Loucy (cell line): ENCODE measurements around the gene SDE2.
"Not testable (repeated sequence)": the region's sequence is repeated elsewhere in the genome, so short reads cannot be mapped to it uniquely, and the experiment has no call there.

Experiments
- H2AFZ ChIP-seq: fragments of 200-600 bp; sonication (generic); 2 replicates; pipeline ENCODE4 v1.6.0; 2016; ENCODE audit warnings: antibody characterized with exemption, mild to moderate bottlenecking, low read length, moderate library complexity
- H3F3A ChIP-seq: fragments of 200-600 bp; 2 replicates; pipeline ENCODE4 v1.6.0; 2016; ENCODE audit warnings: antibody characterized with exemption, low read depth, mild to moderate bottlenecking
- H3K27me3 ChIP-seq: fragments of 200-600 bp; sonication (generic); 2 replicates; pipeline ENCODE4 v1.6.1; 2014; ENCODE audit warnings: low read length, mild to moderate bottlenecking; ENCODE audit not compliant: insufficient read depth, poor library complexity, severe bottlenecking
- H3K36me3 ChIP-seq: fragments of 200-600 bp; sonication (generic); 2 replicates; pipeline ENCODE4 v1.6.1; 2016; ENCODE audit warnings: low read length; ENCODE audit not compliant: insufficient read depth
- H3K4me1 ChIP-seq: fragments of 200-600 bp; sonication (generic); 2 replicates; pipeline ENCODE4 v1.5.1; 2014; ENCODE audit warnings: low read length, mild to moderate bottlenecking; ENCODE audit not compliant: insufficient read depth, poor library complexity, severe bottlenecking
- H3K4me2 ChIP-seq: fragments of 200-600 bp; sonication (generic); 2 replicates; pipeline ENCODE4 v1.6.0; 2014; ENCODE audit warnings: antibody characterized with exemption, low read length, low read depth, mild to moderate bottlenecking; ENCODE audit not compliant: poor library complexity, severe bottlenecking
- H3K4me3 ChIP-seq: fragments of 200-600 bp; sonication (generic); 2 replicates; pipeline ENCODE4 v1.5.1; 2014; ENCODE audit warnings: low read length, mild to moderate bottlenecking, mixed read lengths; ENCODE audit not compliant: poor library complexity, severe bottlenecking
- H3K79me2 ChIP-seq: fragments of 200-600 bp; sonication (generic); 2 replicates; pipeline ENCODE4 v1.6.1; 2014; ENCODE audit warnings: low read length; ENCODE audit not compliant: insufficient read depth
- H3K9ac ChIP-seq: fragments of 200-600 bp; sonication (generic); 2 replicates; pipeline ENCODE4 v1.6.0; 2014; ENCODE audit warnings: mild to moderate bottlenecking, low read depth, low read length, moderate library complexity; ENCODE audit not compliant: poor library complexity, severe bottlenecking
- H3K9me2 ChIP-seq: fragments of 200-600 bp; sonication (generic); replicated peaks from 2 replicates; pipeline ENCODE4 v1.6.1; 2016; ENCODE audit warnings: low read depth, low read length, mixed read lengths
- H3K9me3 ChIP-seq: fragments of 200-600 bp; sonication (generic); 2 replicates; pipeline ENCODE4 v1.6.1; 2014; ENCODE audit warnings: mild to moderate bottlenecking, antibody characterized with exemption, low read length, low read depth; ENCODE audit not compliant: insufficient read depth
- H4K20me1 ChIP-seq: fragments of 200-600 bp; sonication (generic); 2 replicates; pipeline ENCODE4 v1.6.0; 2014; ENCODE audit warnings: antibody characterized with exemption, low read length, mild to moderate bottlenecking; ENCODE audit not compliant: insufficient read depth, poor library complexity, severe bottlenecking
- CTCF ChIP-seq: fragments of 200-600 bp; sonication (generic); conservative IDR thresholded peaks from 2 replicates; pipeline ENCODE4 v1.5.1; 2014; ENCODE audit warnings: mild to moderate bottlenecking, antibody characterized with exemption, low read length
- EZH2phosphoT487 ChIP-seq: fragments of 200-600 bp; IDR thresholded peaks from 2 replicates; pipeline ENCODE4 v1.6.1; 2018; ENCODE audit warnings: antibody characterized with exemption, mild to moderate bottlenecking, moderate library complexity, borderline replicate concordance

Gene SDE2

GRCh38 chr1:225936523-225936922 lies 62.6 kb downstream of the SDE2 start:
- Histone ChIP-seq H3K4me1 (no peaks in the 10 kb centered on the region), H3K4me2 (no peak overlapping the region), H3K4me3 (no peak overlapping the region), H3K79me2 (no peaks in the 10 kb centered on the region), H3K9me2 (no peaks in the 10 kb centered on the region), H3F3A (no peaks in the 10 kb centered on the region), H3K9ac (no peak overlapping the region), H2AFZ (no peak overlapping the region), H4K20me1 (no peaks in the 10 kb centered on the region), H3K9me3 (no peaks in the 10 kb centered on the region), H3K36me3 (no peaks in the 10 kb centered on the region), H3K27me3 (no peaks in the 10 kb centered on the region)
- TF ChIP-seq EZH2phosphoT487 = no peak
- TF ChIP-seq CTCF = no peak

- not testable (repeated sequence) for H3K36me3 ChIP-seq, H3K9me3 ChIP-seq, H2AFZ ChIP-seq, H3K79me2 ChIP-seq, H3K27me3 ChIP-seq, H3K4me3 ChIP-seq, H3F3A ChIP-seq, H3K4me2 ChIP-seq, H4K20me1 ChIP-seq, H3K9me2 ChIP-seq, H3K9ac ChIP-seq, H3K4me1 ChIP-seq
Measured at GRCh38 chr1:225936086-225936485, 63.1 kb downstream of the SDE2 start.

- Histone ChIP-seq H3K79me2 (no peaks in the 10 kb centered on the region), H2AFZ (no peak overlapping the region), H3K9me2 (no peaks in the 10 kb centered on the region), H3K4me1 (no peaks in the 10 kb centered on the region), H3K4me2 (no peak overlapping the region), H3F3A (no peaks in the 10 kb centered on the region), H3K9ac (no peak overlapping the region), H3K27me3 (no peaks in the 10 kb centered on the region), H4K20me1 (no peaks in the 10 kb centered on the region), H3K9me3 (no peaks in the 10 kb centered on the region), H3K4me3 (no peak overlapping the region), H3K36me3 (no peaks in the 10 kb centered on the region)
- TF ChIP-seq CTCF (no peak), EZH2phosphoT487 (no peak)
Measured at GRCh38 chr1:225934711-225935110, 64.4 kb downstream of the SDE2 start.

GRCh38 chr1:225933072-225933471 lies 66.1 kb downstream of the SDE2 start:
- H3K79me2 ChIP-seq = no peaks in the 10 kb centered on the region
- no peak overlapping the region for H2AFZ ChIP-seq
- H3K9me3 ChIP-seq = no peaks in the 10 kb centered on the region
- no peak for TF ChIP-seq CTCF
- no peak for TF ChIP-seq EZH2phosphoT487
- H3K36me3 ChIP-seq = no peaks in the 10 kb centered on the region
- no peak overlapping the region for H3K4me3 ChIP-seq
- no peaks in the 10 kb centered on the region for H3K9me2 ChIP-seq
- H4K20me1 ChIP-seq = no peaks in the 10 kb centered on the region
- no peak overlapping the region for H3K4me2 ChIP-seq
- H3K4me1 ChIP-seq = peaks cover 13% of the 10 kb centered on the region
- no peaks in the 10 kb centered on the region for H3F3A ChIP-seq
- H3K27me3 ChIP-seq = no peaks in the 10 kb centered on the region
- no peak overlapping the region for H3K9ac ChIP-seq
